Astrocyte (in vitro differentiated cells and primary cell): ENCODE results near the gene INHBE. TPM values are rescaled to one million over a fixed set of nuclear protein-coding genes. Genes with fewer than 3 reads are reported as not detected.

ENCODE experiments used
- DNase-seq: peaks from one replicate; pipeline ENCODE4 v3.0.0-alpha.2; 2010; ENCODE audit warnings: low read depth
- FAIRE-seq: peaks from 2 replicates; lab custom pipeline; 2011; peaks lifted over from hg19 to GRCh38; lab: Jason Lieb, UNC
- H2AFZ ChIP-seq: 2 replicates; pipeline ENCODE4 v1.6.0; 2012; ENCODE audit warnings: low read depth, low read length, inconsistent platforms
- H3K27ac ChIP-seq: 2 replicates; pipeline ENCODE4 v1.5.1; 2011; ENCODE audit warnings: low read depth, low read length, inconsistent platforms
- H3K27me3 ChIP-seq: 2 replicates; pipeline ENCODE4 v1.6.0; 2011; ENCODE audit warnings: low read length, inconsistent platforms; ENCODE audit not compliant: insufficient read depth
- H3K36me3 ChIP-seq: 2 replicates; pipeline ENCODE4 v1.5.1; 2011; ENCODE audit warnings: low read length, inconsistent platforms; ENCODE audit not compliant: insufficient read depth
- H3K4me1 ChIP-seq: 2 replicates; pipeline ENCODE4 v1.5.1; 2011; ENCODE audit warnings: low read length, inconsistent platforms; ENCODE audit not compliant: insufficient read depth
- H3K4me2 ChIP-seq: 2 replicates; pipeline ENCODE4 v1.6.0; 2012; ENCODE audit warnings: low read length, inconsistent platforms
- H3K4me3 ChIP-seq: 2 replicates; pipeline ENCODE4 v1.5.1; 2011; ENCODE audit warnings: low read depth, mild to moderate bottlenecking, low read length, inconsistent platforms; ENCODE audit not compliant: insufficient read depth
- H3K79me2 ChIP-seq: 2 replicates; pipeline ENCODE4 v1.6.0; 2012; ENCODE audit warnings: mild to moderate bottlenecking, low read length, inconsistent platforms; ENCODE audit not compliant: insufficient read depth
- H3K9ac ChIP-seq: 2 replicates; pipeline ENCODE4 v1.6.0; 2012; ENCODE audit warnings: mild to moderate bottlenecking, low read length, inconsistent platforms
- H3K9me3 ChIP-seq: 2 replicates; pipeline ENCODE4 v1.5.1; 2012; ENCODE audit warnings: low read depth, mild to moderate bottlenecking, low read length, inconsistent platforms; ENCODE audit not compliant: insufficient read depth
- H4K20me1 ChIP-seq: 2 replicates; pipeline ENCODE4 v1.6.0; 2012; ENCODE audit warnings: low read length, inconsistent platforms; ENCODE audit not compliant: insufficient read depth
- H3K27ac Mint-ChIP-seq: one replicate; pipeline ENCODE4 v1.8.0; 2021; ENCODE audit warnings: mild to moderate bottlenecking, mixed read lengths; ENCODE audit not compliant: unreplicated experiment
- H3K27me3 Mint-ChIP-seq: one replicate; pipeline ENCODE4 v1.8.0; 2021; ENCODE audit warnings: low read depth, mixed read lengths; ENCODE audit not compliant: unreplicated experiment
- H3K36me3 Mint-ChIP-seq: one replicate; pipeline ENCODE4 v1.8.0; 2021; ENCODE audit warnings: low read depth, mixed read lengths; ENCODE audit not compliant: unreplicated experiment
- H3K4me1 Mint-ChIP-seq: one replicate; pipeline ENCODE4 v1.8.0; 2021; ENCODE audit warnings: low read depth, mixed read lengths; ENCODE audit not compliant: unreplicated experiment
- H3K4me3 Mint-ChIP-seq: one replicate; pipeline ENCODE4 v1.8.0; 2021; ENCODE audit warnings: mild to moderate bottlenecking, moderate library complexity, mixed read lengths; ENCODE audit not compliant: unreplicated experiment
- H3K9me3 Mint-ChIP-seq: one replicate; pipeline ENCODE4 v1.8.0; 2021; ENCODE audit warnings: mild to moderate bottlenecking, mixed read lengths; ENCODE audit not compliant: unreplicated experiment
- EZH2 ChIP-seq: IDR thresholded peaks from 2 replicates; pipeline ENCODE4 v1.6.1; 2012; ENCODE audit warnings: mild to moderate bottlenecking, low read length, inconsistent platforms; ENCODE audit not compliant: insufficient read depth
- total RNA-seq: library from RNA; stranded (reverse); gene quantifications from 2 replicates; pipeline ENCODE4 v1.2.1, GENCODE V29; 2021
- TF ChIP-seq, protein P1 (sequence below): IDR thresholded peaks from 2 replicates; pipeline ENCODE4 v1.5.1; 2011; ENCODE audit warnings: low read depth, mild to moderate bottlenecking, inconsistent platforms, low read length, moderate library complexity; ENCODE audit not compliant: insufficient read depth

Gene INHBE
- total RNA-seq, 1 donor from 2014 or later = 24.6 TPM

DNA sequence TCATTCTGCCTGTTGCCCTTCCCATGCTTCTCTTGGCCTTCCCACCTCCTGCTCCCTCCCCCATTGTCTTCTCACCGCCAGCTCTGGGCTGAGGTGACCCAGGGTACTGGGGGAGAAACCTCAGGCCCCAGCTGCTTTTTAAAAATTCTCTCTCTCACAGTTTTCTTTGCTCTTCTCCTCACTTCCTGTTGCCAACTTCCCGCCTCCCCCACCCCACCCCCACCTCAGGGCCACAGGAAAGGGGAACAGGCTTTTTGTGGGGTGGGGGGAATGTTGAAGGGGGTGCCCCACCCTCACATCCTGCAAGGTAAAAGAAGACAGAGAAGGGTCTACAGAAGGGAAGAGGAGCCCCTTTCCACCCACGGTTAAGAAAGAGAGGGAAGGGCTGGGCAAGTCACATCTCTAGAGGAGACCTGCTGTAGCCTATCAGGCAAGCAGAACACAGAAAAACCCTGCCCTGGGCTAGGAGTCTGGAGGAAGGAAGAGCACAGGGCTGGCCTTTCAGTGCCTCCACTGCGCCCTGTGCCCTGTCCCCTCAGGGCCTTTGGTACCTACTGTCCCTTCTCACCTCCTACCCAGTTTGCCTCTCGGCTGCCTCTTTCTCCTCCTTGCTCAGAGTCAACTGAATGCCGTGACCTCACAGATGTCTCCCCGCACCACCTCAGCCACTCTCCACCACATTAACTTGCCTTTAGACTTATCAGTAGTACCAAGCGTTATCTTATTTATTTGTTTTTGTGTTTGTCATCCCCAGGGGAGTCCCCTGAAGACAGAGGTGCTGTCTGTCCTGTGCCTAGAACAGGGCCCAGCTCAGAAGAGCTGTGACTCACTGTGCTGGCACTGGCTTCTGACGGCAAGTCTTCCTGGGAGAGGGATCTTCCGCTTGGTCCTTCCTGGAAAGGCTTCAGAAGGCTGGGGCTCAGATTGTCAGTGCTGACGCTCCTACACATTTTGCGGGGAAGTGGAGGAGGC is 22.9 kb downstream of the INHBE start:
- peaks cover 24% of the 10 kb centered on the region for H3K4me1 Mint-ChIP-seq
- peak overlapping the region; percentile 20 for H3K27ac Mint-ChIP-seq

DNA sequence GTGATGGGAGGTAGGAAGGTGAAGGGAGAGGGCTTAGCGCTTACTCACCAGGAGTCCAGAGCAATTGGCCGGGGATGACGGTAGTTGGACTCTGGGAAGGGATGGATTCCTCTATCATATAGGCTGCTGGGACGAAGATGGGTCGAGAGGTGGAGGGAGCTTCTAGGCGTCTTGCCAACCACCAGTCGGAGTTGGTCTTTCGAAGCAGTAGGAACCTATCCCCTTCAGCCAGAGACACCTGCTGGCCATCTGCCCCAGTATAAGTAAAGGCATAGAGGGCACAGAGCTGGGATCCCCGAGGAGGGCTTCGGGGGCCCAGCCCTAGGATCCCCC is 23.9 kb downstream of the INHBE start:
- no peak overlapping the region for H3K4me2 ChIP-seq
- peaks cover 13% of the 10 kb centered on the region for H3K4me1 ChIP-seq
- Mint-ChIP-seq H3K36me3 (peaks cover 5% of the 10 kb centered on the region), H3K4me1 (peaks cover 31% of the 10 kb centered on the region), H3K4me3 (no peak overlapping the region), H3K9me3 (peaks cover 12% of the 10 kb centered on the region), H3K27me3 (peaks cover 39% of the 10 kb centered on the region), H3K27ac (no peak overlapping the region)
- H3K79me2 ChIP-seq = no peaks in the 10 kb centered on the region
- DNase-seq (no peak), FAIRE-seq (no peak)
- peaks cover 37% of the 10 kb centered on the region for H3K27me3 ChIP-seq
- H3K27ac ChIP-seq = no peak overlapping the region
- no peak overlapping the region for H2AFZ ChIP-seq
- no peaks in the 10 kb centered on the region for H3K36me3 ChIP-seq
- no peaks in the 10 kb centered on the region for H3K9me3 ChIP-seq
- no peak overlapping the region for H3K9ac ChIP-seq
- H3K4me3 ChIP-seq = no peak overlapping the region
- H4K20me1 ChIP-seq = no peaks in the 10 kb centered on the region
- no peak for TF ChIP-seq EZH2
- TF ChIP-seq, protein P1, sequence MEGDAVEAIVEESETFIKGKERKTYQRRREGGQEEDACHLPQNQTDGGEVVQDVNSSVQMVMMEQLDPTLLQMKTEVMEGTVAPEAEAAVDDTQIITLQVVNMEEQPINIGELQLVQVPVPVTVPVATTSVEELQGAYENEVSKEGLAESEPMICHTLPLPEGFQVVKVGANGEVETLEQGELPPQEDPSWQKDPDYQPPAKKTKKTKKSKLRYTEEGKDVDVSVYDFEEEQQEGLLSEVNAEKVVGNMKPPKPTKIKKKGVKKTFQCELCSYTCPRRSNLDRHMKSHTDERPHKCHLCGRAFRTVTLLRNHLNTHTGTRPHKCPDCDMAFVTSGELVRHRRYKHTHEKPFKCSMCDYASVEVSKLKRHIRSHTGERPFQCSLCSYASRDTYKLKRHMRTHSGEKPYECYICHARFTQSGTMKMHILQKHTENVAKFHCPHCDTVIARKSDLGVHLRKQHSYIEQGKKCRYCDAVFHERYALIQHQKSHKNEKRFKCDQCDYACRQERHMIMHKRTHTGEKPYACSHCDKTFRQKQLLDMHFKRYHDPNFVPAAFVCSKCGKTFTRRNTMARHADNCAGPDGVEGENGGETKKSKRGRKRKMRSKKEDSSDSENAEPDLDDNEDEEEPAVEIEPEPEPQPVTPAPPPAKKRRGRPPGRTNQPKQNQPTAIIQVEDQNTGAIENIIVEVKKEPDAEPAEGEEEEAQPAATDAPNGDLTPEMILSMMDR = no peak

More for the DNA sequence above, 22.9 kb downstream of the INHBE start:
- Mint-ChIP-seq H3K27me3 (peaks cover 48% of the 10 kb centered on the region), H3K36me3 (peaks cover 5% of the 10 kb centered on the region), H3K4me3 (peak overlapping the region; percentile 64), H3K9me3 (peaks cover 16% of the 10 kb centered on the region)
- no peak overlapping the region for H2AFZ ChIP-seq
- no peak overlapping the region for H3K4me2 ChIP-seq
- H3K36me3 ChIP-seq = no peaks in the 10 kb centered on the region
- TF ChIP-seq, protein P1 = no peak
- TF ChIP-seq EZH2 = no peak
- no peaks in the 10 kb centered on the region for H4K20me1 ChIP-seq
- no peak overlapping the region for H3K9ac ChIP-seq
- peaks cover 45% of the 10 kb centered on the region for H3K27me3 ChIP-seq
- FAIRE-seq (no peak), DNase-seq (peak; percentile 35)
- H3K27ac ChIP-seq = no peak overlapping the region
- no peaks in the 10 kb centered on the region for H3K9me3 ChIP-seq
- peaks cover 9% of the 10 kb centered on the region for H3K4me1 ChIP-seq
- no peak overlapping the region for H3K4me3 ChIP-seq
- H3K79me2 ChIP-seq = no peaks in the 10 kb centered on the region
